Measurements from ENCODE around the gene ZDHHC7.

The ZDHHC7 gene

DNA sequence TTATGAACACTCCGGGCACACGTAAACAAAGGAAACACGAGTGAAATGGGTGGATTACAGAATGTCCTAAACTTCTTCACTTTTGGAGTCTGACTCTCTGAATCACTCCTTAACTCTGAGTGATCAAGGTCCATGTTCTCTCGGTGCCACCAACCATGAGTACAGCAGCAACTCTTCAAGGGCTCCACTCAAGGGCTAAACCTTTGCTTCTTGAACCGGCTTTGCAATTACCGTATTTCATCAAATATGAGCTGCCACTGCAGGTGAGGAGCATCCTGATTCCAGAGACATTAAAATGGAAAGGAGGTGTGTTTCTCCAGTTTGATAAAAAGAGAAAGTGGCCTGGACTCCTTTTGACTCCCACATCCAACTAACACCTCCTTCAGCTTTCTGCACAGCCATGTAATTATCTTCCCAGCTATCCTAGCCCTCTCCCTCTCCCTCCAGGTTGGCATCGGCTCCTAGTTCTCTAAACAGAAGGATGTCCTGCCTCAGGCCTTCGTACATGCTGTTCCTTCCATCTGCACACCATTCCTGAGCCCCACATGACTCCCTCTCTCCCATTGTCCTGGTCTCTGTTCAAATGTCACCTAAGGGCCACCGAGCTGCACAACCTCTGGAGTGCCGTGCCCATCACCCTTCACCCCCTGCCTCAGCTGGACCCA is 61.4 kb downstream of the ZDHHC7 start:
- TF ChIP-seq ZNF565 (CRISPR knock-in tag; conservative IDR thresholded peaks at IDR 0.05; ENCODE audit: low read depth) (no peak), CSDC2 (CRISPR knock-in tag; IDR thresholded peaks at IDR 0.05) (no peak), ZNF70 (CRISPR knock-in tag; IDR thresholded peaks at IDR 0.05) (no peak), ZC3H10 (CRISPR knock-in tag; IDR thresholded peaks at IDR 0.05) (no peak), OSR1 (CRISPR knock-in tag; IDR thresholded peaks at IDR 0.05) (no peak), SNAI2 (CRISPR knock-in tag; IDR thresholded peaks at IDR 0.05) (no peak), ESRRG (CRISPR knock-in tag; IDR thresholded peaks at IDR 0.05) (no peak), ARNTL (CRISPR knock-in tag; IDR thresholded peaks at IDR 0.05; ENCODE audit: borderline replicate concordance, low read depth) (no peak), ISL1 (CRISPR knock-in tag; IDR thresholded peaks at IDR 0.05) (no peak), ZFP30 (CRISPR knock-in tag; IDR thresholded peaks at IDR 0.05) (no peak)
- TF ChIP-seq, protein P1, sequence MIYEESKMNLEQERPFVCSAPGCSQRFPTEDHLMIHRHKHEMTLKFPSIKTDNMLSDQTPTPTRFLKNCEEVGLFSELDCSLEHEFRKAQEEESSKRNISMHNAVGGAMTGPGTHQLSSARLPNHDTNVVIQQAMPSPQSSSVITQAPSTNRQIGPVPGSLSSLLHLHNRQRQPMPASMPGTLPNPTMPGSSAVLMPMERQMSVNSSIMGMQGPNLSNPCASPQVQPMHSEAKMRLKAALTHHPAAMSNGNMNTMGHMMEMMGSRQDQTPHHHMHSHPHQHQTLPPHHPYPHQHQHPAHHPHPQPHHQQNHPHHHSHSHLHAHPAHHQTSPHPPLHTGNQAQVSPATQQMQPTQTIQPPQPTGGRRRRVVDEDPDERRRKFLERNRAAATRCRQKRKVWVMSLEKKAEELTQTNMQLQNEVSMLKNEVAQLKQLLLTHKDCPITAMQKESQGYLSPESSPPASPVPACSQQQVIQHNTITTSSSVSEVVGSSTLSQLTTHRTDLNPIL (CRISPR knock-in tag; IDR thresholded peaks at IDR 0.05; ENCODE audit: low read depth) = no peak
- ATAC-seq = no peak

DNA sequence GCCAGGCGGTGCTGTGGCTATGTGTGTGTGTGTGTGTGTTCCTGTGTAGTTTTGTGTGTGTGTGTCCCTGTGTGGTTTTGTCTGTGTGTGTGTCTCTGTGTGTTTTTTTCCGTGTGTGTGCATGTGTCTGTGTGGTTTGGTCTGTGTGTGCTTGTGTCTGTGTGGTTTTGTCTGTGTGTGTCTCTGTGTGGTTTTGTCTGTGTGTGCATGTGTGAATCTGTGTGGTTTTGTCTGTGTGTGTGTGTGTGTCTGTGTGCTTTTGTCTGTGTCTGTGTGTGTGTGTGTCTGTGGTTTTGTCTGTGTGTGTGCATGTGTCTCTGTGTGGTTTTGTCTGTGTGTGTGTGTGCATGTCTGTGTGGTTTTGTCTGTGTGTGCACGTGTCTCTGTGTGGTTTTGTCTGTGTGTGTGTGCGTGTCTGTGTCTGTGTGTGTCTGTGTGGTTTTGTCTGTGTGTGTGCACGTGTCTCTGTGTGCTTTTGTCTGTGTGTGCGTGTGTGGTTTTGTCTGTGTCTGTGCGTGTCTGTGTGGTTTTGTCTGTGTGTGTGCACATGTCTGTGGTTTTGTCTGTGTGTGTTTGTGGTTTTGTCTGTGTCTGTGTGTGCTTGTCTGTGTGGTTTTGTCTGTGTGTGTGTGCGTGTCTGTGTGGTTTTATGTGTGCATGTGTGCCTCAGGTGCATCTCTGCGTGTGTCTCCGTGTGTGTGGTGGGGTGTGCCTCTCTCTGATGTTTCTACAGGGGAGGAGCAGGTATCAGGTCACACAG is 62.3 kb downstream of the ZDHHC7 start:
- TF ChIP-seq CSDC2 (CRISPR knock-in tag; IDR thresholded peaks at IDR 0.05) (no peak), TCF4 (CRISPR knock-in tag; IDR thresholded peaks at IDR 0.05; ENCODE audit: borderline replicate concordance) (no peak), SNAI2 (CRISPR knock-in tag; IDR thresholded peaks at IDR 0.05) (no peak), ZFP3 (CRISPR knock-in tag; IDR thresholded peaks at IDR 0.05) (no peak), ZNF8 (CRISPR knock-in tag; IDR thresholded peaks at IDR 0.05) (no peak), ESRRG (CRISPR knock-in tag; IDR thresholded peaks at IDR 0.05) (no peak), ZNF70 (CRISPR knock-in tag; IDR thresholded peaks at IDR 0.05) (no peak), RARB (CRISPR knock-in tag; IDR thresholded peaks at IDR 0.05) (no peak), ZC3H10 (CRISPR knock-in tag; IDR thresholded peaks at IDR 0.05) (no peak)
- TF ChIP-seq, protein P1 (CRISPR knock-in tag; IDR thresholded peaks at IDR 0.05; ENCODE audit: low read depth) = no peak
- TF ChIP-seq, protein P2, sequence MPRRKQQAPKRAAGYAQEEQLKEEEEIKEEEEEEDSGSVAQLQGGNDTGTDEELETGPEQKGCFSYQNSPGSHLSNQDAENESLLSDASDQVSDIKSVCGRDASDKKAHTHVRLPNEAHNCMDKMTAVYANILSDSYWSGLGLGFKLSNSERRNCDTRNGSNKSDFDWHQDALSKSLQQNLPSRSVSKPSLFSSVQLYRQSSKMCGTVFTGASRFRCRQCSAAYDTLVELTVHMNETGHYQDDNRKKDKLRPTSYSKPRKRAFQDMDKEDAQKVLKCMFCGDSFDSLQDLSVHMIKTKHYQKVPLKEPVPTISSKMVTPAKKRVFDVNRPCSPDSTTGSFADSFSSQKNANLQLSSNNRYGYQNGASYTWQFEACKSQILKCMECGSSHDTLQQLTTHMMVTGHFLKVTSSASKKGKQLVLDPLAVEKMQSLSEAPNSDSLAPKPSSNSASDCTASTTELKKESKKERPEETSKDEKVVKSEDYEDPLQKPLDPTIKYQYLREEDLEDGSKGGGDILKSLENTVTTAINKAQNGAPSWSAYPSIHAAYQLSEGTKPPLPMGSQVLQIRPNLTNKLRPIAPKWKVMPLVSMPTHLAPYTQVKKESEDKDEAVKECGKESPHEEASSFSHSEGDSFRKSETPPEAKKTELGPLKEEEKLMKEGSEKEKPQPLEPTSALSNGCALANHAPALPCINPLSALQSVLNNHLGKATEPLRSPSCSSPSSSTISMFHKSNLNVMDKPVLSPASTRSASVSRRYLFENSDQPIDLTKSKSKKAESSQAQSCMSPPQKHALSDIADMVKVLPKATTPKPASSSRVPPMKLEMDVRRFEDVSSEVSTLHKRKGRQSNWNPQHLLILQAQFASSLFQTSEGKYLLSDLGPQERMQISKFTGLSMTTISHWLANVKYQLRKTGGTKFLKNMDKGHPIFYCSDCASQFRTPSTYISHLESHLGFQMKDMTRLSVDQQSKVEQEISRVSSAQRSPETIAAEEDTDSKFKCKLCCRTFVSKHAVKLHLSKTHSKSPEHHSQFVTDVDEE (CRISPR knock-in tag; IDR thresholded peaks at IDR 0.05) = no peak
- TF ChIP-seq, protein P3, sequence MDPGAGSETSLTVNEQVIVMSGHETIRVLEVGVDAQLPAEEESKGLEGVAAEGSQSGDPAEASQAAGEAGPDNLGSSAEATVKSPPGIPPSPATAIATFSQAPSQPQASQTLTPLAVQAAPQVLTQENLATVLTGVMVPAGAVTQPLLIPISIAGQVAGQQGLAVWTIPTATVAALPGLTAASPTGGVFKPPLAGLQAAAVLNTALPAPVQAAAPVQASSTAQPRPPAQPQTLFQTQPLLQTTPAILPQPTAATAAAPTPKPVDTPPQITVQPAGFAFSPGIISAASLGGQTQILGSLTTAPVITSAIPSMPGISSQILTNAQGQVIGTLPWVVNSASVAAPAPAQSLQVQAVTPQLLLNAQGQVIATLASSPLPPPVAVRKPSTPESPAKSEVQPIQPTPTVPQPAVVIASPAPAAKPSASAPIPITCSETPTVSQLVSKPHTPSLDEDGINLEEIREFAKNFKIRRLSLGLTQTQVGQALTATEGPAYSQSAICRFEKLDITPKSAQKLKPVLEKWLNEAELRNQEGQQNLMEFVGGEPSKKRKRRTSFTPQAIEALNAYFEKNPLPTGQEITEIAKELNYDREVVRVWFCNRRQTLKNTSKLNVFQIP (CRISPR knock-in tag; IDR thresholded peaks at IDR 0.05; ENCODE audit: borderline replicate concordance, low read depth) = no peak
- ATAC-seq = no peak

DNA sequence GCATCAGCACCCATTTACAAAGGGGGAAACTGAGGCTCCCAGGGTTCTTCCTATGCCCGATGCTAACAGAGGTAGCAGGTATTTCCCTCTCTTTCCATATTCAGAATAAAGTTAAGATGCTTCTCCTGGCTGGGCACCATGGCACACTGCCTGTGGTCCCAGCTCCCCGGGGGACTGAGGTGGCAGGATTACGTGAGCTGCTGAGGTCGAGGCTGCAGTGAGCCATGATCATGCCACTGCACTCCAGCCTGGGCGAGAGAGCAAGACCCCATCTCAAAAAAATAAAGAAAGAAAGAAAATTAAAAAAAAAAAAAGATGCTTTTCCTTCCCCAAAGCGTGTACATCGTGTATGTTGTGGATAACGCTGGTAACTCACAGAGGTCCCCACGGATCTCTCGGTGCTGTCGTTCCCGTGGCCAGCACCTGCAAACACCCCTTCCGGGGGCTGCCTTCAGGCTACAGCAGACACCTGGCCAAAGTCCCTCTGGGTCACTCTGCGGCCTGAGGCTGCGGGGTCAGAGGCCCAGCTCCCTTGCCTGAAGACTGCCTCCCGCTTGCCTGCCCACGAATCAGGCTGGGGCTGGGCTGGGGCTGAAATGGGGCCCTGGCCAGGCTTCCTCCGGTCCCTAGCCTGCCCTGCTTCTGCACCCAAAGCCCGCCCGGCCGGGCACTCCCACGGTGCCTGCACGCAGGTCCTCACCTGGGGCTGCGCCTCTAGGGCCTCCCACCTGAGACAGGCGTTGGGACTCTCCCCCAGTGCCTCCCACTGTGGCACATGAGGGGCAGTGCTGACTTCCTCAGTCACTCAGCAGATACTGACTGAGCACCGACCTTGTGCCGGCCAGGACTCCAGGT is 63.1 kb downstream of the ZDHHC7 start:
- no peak for TF ChIP-seq ZC3H10 (CRISPR knock-in tag; IDR thresholded peaks at IDR 0.05)
- no peak for TF ChIP-seq OSR1 (CRISPR knock-in tag; IDR thresholded peaks at IDR 0.05)
- no peak for TF ChIP-seq TOX (CRISPR knock-in tag; IDR thresholded peaks at IDR 0.05; ENCODE audit: borderline replicate concordance)
- TF ChIP-seq, protein P3 (CRISPR knock-in tag; IDR thresholded peaks at IDR 0.05; ENCODE audit: borderline replicate concordance, low read depth) = no peak
- no peak for ATAC-seq
